Left kidney (tissue), 2 donors: Measurements from ENCODE around the gene LRRC14B. TPM values are rescaled to one million over a fixed set of nuclear protein-coding genes. Genes with fewer than 3 reads are reported as not detected.
"Not testable (repeated sequence)": the region's sequence is repeated elsewhere in the genome, so short reads cannot be mapped to it uniquely, and the experiment has no call there.

ENCODE experiments used
- DNase-seq: peaks from one replicate; pipeline ENCODE4 v3.0.0-alpha.2; 2013
- polyA plus RNA-seq: library from polyadenylated mRNA; unstranded; fragments of 120-200 nt; gene quantifications from one replicate; pipeline ENCODE4 v1.2.1, GENCODE V29; 2013; ENCODE audit not compliant: insufficient read length

LRRC14B gene
- polyA plus RNA-seq, 1 donor = not detected

- DNase-seq = no peak
These were observed 794 bp upstream of the LRRC14B start for GRCh38 chr5:190366-191035.

- no peak for DNase-seq
These were observed 825 bp downstream of the LRRC14B start for GRCh38 chr5:191949-192690.

GRCh38 chr5:192691-192969 lies 1.3 kb downstream of the LRRC14B start:
- no peak for DNase-seq

- DNase-seq = no peak
These were observed 1.9 kb downstream of the LRRC14B start for GRCh38 chr5:192970-193831.

GRCh38 chr5:194102-194501 lies 2.8 kb downstream of the LRRC14B start:
- no peak for DNase-seq

- no peak for DNase-seq
These were observed 3.4 kb downstream of the LRRC14B start for GRCh38 chr5:194603-195209.

GRCh38 chr5:195401-196160 lies 4.3 kb downstream of the LRRC14B start:
- DNase-seq = no peak

- no peak for DNase-seq
These were observed 5.1 kb downstream of the LRRC14B start for GRCh38 chr5:196350-196749.

GRCh38 chr5:197031-197430 lies 5.7 kb downstream of the LRRC14B start:
- DNase-seq = not testable (repeated sequence)

GRCh38 chr5:197892-198489 lies 6.7 kb downstream of the LRRC14B start:
- DNase-seq = no peak

- no peak for DNase-seq
These were observed 7.4 kb downstream of the LRRC14B start for GRCh38 chr5:198516-199196.

GRCh38 chr5:199197-199949 lies 8.1 kb downstream of the LRRC14B start:
- DNase-seq = no peak

GRCh38 chr5:199950-200645 lies 8.8 kb downstream of the LRRC14B start:
- no peak for DNase-seq

- no peak for DNase-seq
These were observed 9.7 kb downstream of the LRRC14B start for GRCh38 chr5:200985-201384.

GRCh38 chr5:201672-202071 lies 10.4 kb downstream of the LRRC14B start:
- DNase-seq = no peak

- DNase-seq = no peak
These were observed 12.1 kb downstream of the LRRC14B start for GRCh38 chr5:203246-203930.

GRCh38 chr5:204001-204400 lies 12.7 kb downstream of the LRRC14B start:
- no peak for DNase-seq

GRCh38 chr5:204462-204861 lies 13.2 kb downstream of the LRRC14B start:
- DNase-seq = no peak
